Measurements from ENCODE around the gene PRKX.
"Not testable (repeated sequence)": the region's sequence is repeated elsewhere in the genome, so short reads cannot be mapped to it uniquely, and the experiment has no call there.

Gene PRKX

GRCh38 chrX:3585719-3586118, 127.7 kb downstream of the PRKX start:
- no peak overlapping the region for H3K9ac ChIP-seq
- H3K9me3 ChIP-seq (replicated peaks in 1 of 11), result peaks cover 0 to 9% (median 0%) of the 10 kb centered on the region in 11 experiments; a peak in 2 of 22 replicates
- H4K20me1 ChIP-seq, result no peaks in the 10 kb centered on the region
- peaks cover 0 to 3% (median 0%) of the 10 kb centered on the region in 11 experiments; a peak in 1 of 22 replicates for H3K36me3 ChIP-seq
- H3K4me1 ChIP-seq, result peaks cover 0 to 10% (median 2%) of the 10 kb centered on the region in 10 experiments; a peak in 6 of 20 replicates
- no peak for TF ChIP-seq Cebpa-rat (IDR thresholded peaks at IDR 0.05)
- H3K4me2 ChIP-seq, result no peak overlapping the region
- no peak overlapping the region for H3K4me3 ChIP-seq
- H3K27ac ChIP-seq, result no peak overlapping the region
- H3K27me3 ChIP-seq, result no peaks in the 10 kb centered on the region

GRCh38 chrX:3584415-3584996, 128.9 kb downstream of the PRKX start:
- H3K9ac ChIP-seq, result no peak overlapping the region
- H3K9me3 ChIP-seq (replicated peaks in 1 of 11), result peaks cover 0 to 6% (median 0%) of the 10 kb centered on the region in 11 experiments; a peak in 2 of 22 replicates
- H3K27me3 ChIP-seq, result no peaks in the 10 kb centered on the region
- peaks cover 0 to 5% (median under 1%) of the 10 kb centered on the region in 10 experiments; a peak in 6 of 20 replicates for H3K4me1 ChIP-seq
- peaks cover 0 to 4% (median 0%) of the 10 kb centered on the region in 11 experiments; a peak in 1 of 22 replicates for H3K36me3 ChIP-seq
- no peak overlapping the region for H3K4me3 ChIP-seq
- TF ChIP-seq Cebpa-rat (IDR thresholded peaks at IDR 0.05), result no peak
- peak overlapping the region in 2 of 11 experiments; percentile 8 to 14; a peak in 2 of 22 replicates for H3K4me2 ChIP-seq
- H4K20me1 ChIP-seq, result no peaks in the 10 kb centered on the region
- H3K27ac ChIP-seq, result no peak overlapping the region

- Histone ChIP-seq H3K4me1 (peaks cover 0 to 5% (median 0%) of the 10 kb centered on the region in 10 experiments; a peak in 3 of 20 replicates), H3K36me3 (peaks cover 0 to 4% (median 0%) of the 10 kb centered on the region in 11 experiments; a peak in 1 of 22 replicates), H3K27ac (no peak overlapping the region), H3K27me3 (no peaks in the 10 kb centered on the region), H3K9me3 (replicated peaks in 1 of 11) (0 out of 22 replicates have a peak, but pooled peaks cover 0 to 5% (median 0%) of the 10 kb centered on the region in 11 experiments), H4K20me1 (no peaks in the 10 kb centered on the region), H3K9ac (no peak overlapping the region), H3K4me2 (no peak overlapping the region), H3K4me3 (no peak overlapping the region)
- no peak for TF ChIP-seq Cebpa-rat (IDR thresholded peaks at IDR 0.05)
Measured at GRCh38 chrX:3582451-3582850, 131.0 kb downstream of the PRKX start.

GRCh38 chrX:3581609-3582108, 131.8 kb downstream of the PRKX start:
- no peak for TF ChIP-seq Cebpa-rat (IDR thresholded peaks at IDR 0.05)
- H3K27me3 ChIP-seq, result no peaks in the 10 kb centered on the region
- no peak overlapping the region for H3K4me2 ChIP-seq
- H3K4me1 ChIP-seq, result peaks cover 0 to 5% (median 0%) of the 10 kb centered on the region in 10 experiments; a peak in 3 of 20 replicates
- peaks cover 0 to 4% (median 0%) of the 10 kb centered on the region in 11 experiments; a peak in 1 of 22 replicates for H3K36me3 ChIP-seq
- 0 out of 22 replicates have a peak, but pooled peaks cover 0 to 5% (median 0%) of the 10 kb centered on the region in 11 experiments for H3K9me3 ChIP-seq (replicated peaks in 1 of 11)
- no peaks in the 10 kb centered on the region for H4K20me1 ChIP-seq
- no peak overlapping the region for H3K27ac ChIP-seq
- H3K4me3 ChIP-seq, result no peak overlapping the region
- H3K9ac ChIP-seq, result no peak overlapping the region

GRCh38 chrX:3577551-3577950, 135.9 kb downstream of the PRKX start:
- no peak overlapping the region for H3K27ac ChIP-seq
- peaks cover 0 to 4% (median 0%) of the 10 kb centered on the region in 11 experiments; a peak in 1 of 22 replicates for H3K36me3 ChIP-seq
- H3K9ac ChIP-seq, result no peak overlapping the region
- no peak overlapping the region for H3K4me3 ChIP-seq
- H4K20me1 ChIP-seq, result no peaks in the 10 kb centered on the region
- no peaks in the 10 kb centered on the region for H3K4me1 ChIP-seq
- H3K9me3 ChIP-seq (replicated peaks in 1 of 11), result 0 out of 22 replicates have a peak, but pooled peaks cover 0 to 5% (median 0%) of the 10 kb centered on the region in 11 experiments
- H3K27me3 ChIP-seq, result no peaks in the 10 kb centered on the region
- TF ChIP-seq Cebpa-rat (IDR thresholded peaks at IDR 0.05), result no peak
- H3K4me2 ChIP-seq, result no peak overlapping the region

- no peak overlapping the region for H3K4me2 ChIP-seq
- no peaks in the 10 kb centered on the region for H3K27me3 ChIP-seq
- TF ChIP-seq Cebpa-rat (IDR thresholded peaks at IDR 0.05), result no peak
- H3K9ac ChIP-seq, result no peak overlapping the region
- no peaks in the 10 kb centered on the region for H4K20me1 ChIP-seq
- no peak overlapping the region for H3K27ac ChIP-seq
- no peaks in the 10 kb centered on the region for H3K4me1 ChIP-seq
- peaks cover 0 to 4% (median 0%) of the 10 kb centered on the region in 11 experiments; a peak in 1 of 22 replicates for H3K36me3 ChIP-seq
- no peak overlapping the region for H3K4me3 ChIP-seq
- H3K9me3 ChIP-seq (replicated peaks in 1 of 11), result peaks cover 0 to 9% (median 0%) of the 10 kb centered on the region in 11 experiments; a peak in 3 of 22 replicates
Measured at GRCh38 chrX:3576886-3577501, 136.5 kb downstream of the PRKX start.

- Histone ChIP-seq H3K36me3 (no peaks in the 10 kb centered on the region), H4K20me1 (no peaks in the 10 kb centered on the region), H3K9me3 (replicated peaks in 1 of 11) (peaks cover 0 to 10% (median 0%) of the 10 kb centered on the region in 11 experiments; a peak in 4 of 22 replicates), H3K4me3 (no peak overlapping the region), H3K9ac (no peak overlapping the region), H3K27me3 (no peaks in the 10 kb centered on the region), H3K27ac (no peak overlapping the region), H3K4me2 (no peak overlapping the region), H3K4me1 (no peaks in the 10 kb centered on the region)
- no peak for TF ChIP-seq Cebpa-rat (IDR thresholded peaks at IDR 0.05)
Measured at GRCh38 chrX:3567686-3568085, 145.8 kb downstream of the PRKX start.

GRCh38 chrX:3563451-3563850, 150.0 kb downstream of the PRKX start:
- Histone ChIP-seq H3K4me2 (no peak overlapping the region), H3K36me3 (no peaks in the 10 kb centered on the region), H3K27me3 (no peaks in the 10 kb centered on the region), H3K4me3 (no peak overlapping the region), H3K4me1 (no peaks in the 10 kb centered on the region), H4K20me1 (no peaks in the 10 kb centered on the region), H3K9ac (no peak overlapping the region), H3K27ac (no peak overlapping the region), H3K9me3 (replicated peaks in 1 of 11) (peaks cover 0 to 9% (median 4%) of the 10 kb centered on the region in 11 experiments; a peak in 8 of 22 replicates)
- TF ChIP-seq Cebpa-rat (IDR thresholded peaks at IDR 0.05), result no peak

- H3K36me3 ChIP-seq; H4K20me1 ChIP-seq; H3K4me3 ChIP-seq; H3K27me3 ChIP-seq; H3K9ac ChIP-seq; H3K9me3 ChIP-seq (replicated peaks in 1 of 11); H3K4me1 ChIP-seq; H3K4me2 ChIP-seq; H3K27ac ChIP-seq: not testable (repeated sequence)
Measured at GRCh38 chrX:3560010-3560409, 153.4 kb downstream of the PRKX start.

All from BLaER1 treated with 17β-estradiol and CSF1 and Interleukin-3, amounts not matched to agents 10 nM and 100 nM (cell line).